Left kidney (tissue), 2 donors: ENCODE data around the gene VSIG2. TPM values are rescaled to one million over a fixed set of nuclear protein-coding genes. Genes with fewer than 3 reads are reported as not detected.

Source experiments
- DNase-seq: peaks from one replicate; pipeline ENCODE4 v3.0.0-alpha.2; 2013
- polyA plus RNA-seq: library from polyadenylated mRNA; unstranded; fragments of 120-200 nt; gene quantifications from one replicate; pipeline ENCODE4 v1.2.1, GENCODE V29; 2013; ENCODE audit not compliant: insufficient read length

VSIG2 gene
- polyA plus RNA-seq, 1 donor = 8.5 TPM

GRCh38 chr11:124748481-124749343, 3.3 kb downstream of the VSIG2 start:
- DNase-seq = no peak

DNA sequence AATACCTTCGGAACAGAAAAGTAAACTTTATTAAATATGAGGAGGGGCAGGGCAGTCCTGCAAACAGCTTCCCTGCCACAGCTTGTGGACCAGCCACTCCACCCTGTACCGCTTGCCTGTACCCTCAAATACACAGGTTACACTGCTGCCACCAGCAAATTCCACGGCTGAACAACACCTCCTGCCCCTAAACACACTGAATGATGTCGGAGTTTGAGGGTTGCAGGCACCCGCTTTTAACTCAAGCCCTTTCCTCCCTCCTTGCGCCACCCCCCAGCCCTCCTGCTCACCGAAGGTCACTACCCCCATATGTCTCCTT, 4.0 kb downstream of the VSIG2 start:
- no peak for DNase-seq

DNA sequence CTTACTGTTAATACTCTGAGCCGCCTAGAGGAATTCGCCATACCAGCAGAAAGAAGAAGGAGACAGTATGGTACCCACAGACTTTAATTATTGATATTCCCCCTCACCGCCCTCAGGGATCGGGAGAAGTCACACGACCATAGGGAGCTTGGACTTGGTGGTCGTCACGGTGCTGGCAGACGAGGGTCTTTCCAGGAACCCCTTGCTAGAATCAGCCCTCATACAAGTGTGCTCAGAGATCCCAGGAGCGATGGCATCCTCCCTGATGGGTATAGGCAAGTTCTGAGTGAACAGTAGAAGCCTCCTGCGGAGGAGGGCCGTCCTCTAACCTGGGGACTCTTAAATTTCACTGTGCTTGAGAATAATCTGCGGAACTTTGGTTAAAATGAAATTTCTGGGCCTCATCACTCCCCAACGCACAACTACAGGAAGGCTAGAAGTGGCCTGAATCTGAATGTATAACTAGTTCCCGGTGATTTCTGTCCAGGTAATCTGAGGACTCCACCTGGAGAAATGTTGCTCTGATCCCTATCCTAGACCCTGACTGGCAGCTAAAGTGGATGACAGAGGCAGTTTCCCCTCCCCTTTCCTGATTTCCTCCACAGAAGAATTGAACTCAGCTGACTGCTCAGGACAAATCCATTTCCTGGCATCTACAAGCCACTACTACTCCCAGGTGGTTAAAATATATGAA, 4.5 kb downstream of the VSIG2 start:
- no peak for DNase-seq

DNA sequence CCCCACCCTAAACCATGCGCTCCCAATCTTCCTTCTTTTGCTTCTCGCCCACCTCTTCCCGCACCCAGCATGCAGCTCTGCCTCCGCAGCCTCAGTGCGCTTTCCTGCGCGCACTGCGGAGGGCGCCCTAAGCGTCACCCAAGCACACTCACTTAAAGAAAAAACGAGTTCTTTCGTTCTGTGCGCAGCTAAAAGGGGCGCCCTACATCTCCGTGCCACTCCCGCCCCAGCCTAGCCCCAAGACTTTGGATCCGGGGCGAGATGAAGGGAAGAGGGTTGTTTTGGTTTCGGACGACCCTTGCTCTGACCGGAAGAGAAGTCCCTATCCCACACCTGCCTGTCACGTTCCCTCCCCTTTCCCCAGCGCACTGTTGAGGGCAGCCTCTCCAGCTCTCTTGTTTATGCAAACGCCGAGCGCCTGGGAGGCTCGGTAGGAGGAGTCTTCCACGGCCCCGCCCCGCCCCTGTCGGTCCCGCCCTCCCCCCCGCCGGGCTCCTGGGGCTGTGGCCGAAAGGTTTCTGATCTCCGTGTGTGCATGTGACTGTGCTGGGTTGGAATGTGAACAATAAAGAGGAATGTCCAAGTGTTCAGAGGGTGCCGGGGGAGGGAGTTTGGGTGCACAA, 5.3 kb downstream of the VSIG2 start:
- DNase-seq = peak; percentile 57

DNA sequence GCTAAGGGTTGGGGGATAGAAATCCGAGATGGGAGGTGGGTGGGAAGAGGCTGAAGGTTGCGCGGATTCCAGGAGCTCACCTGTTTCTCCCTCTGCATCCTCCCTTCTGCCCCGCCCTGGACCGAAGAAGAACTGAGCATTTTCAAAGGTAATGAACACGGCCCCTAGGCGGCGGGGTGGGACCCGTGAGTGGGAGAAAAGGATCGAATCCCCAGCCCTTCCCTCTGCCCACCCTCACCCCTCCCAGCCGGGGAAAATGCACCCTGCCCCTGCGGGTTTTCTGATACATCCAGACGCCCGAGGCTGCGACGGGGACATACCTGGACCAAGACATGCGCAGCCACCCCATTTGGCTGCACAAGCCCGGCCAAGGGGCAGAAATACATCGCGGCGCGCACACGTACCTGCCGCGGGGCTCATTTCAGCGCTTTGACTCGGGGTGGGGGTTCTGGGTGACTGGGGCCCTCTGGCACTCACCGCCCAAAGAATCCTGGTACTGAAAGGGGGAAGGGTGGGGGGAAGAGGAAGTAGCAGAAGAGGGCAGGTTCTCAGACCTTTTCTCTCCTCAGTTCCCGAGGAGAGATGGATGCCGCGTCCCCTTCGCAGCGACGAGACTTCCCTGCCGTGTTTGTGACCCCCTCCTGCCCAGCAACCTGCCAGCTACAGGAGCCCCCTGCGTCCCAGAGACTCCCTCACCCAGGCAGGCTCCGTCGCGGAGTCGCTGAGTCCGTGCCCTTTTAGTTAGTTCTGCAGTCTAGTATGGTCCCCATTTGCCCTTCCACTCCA, 6.0 kb downstream of the VSIG2 start:
- DNase-seq = no peak

- no peak for DNase-seq
These were observed 6.7 kb downstream of the VSIG2 start for GRCh38 chr11:124745270-124745834.

DNA sequence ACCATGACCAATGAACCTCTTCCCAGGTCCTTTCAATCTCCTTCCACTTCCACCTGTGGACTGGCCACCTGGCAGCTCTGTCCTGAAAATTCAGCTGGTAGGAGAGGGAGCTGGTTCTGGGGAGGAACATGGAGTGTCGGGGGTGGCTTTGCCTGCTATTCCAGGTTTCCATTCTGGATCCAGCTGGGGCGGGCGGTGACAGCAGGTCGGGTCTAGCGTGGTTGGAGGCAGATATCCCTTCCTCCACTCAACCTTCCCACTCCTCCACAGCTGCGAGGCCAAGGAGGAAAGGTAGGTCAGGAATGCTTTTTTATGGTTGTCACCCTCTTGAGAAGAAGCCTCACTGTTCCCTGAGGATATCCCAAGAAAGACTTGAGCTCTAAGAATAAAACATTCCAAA, 9.0 kb downstream of the VSIG2 start:
- DNase-seq = no peak

- no peak for DNase-seq
These were observed 9.5 kb downstream of the VSIG2 start for GRCh38 chr11:124742555-124742954.

GRCh38 chr11:124740277-124740882, 11.7 kb downstream of the VSIG2 start:
- no peak for DNase-seq

- DNase-seq = peak; percentile 94
These were observed 12.4 kb downstream of the VSIG2 start, which contains the start of gene NRGN for GRCh38 chr11:124739479-124740276. Gene NRGN, plus strand, starts transcription at chr11:124739942. Its CDS starts 143 bp downstream, at chr11:124740085.

- DNase-seq = no peak
These were observed 13.2 kb downstream of the VSIG2 start for GRCh38 chr11:124738713-124739478.

- DNase-seq = no peak
These were observed 14.3 kb downstream of the VSIG2 start for GRCh38 chr11:124737638-124738305.

GRCh38 chr11:124736736-124737135, 15.3 kb downstream of the VSIG2 start:
- DNase-seq = no peak

- DNase-seq = no peak
These were observed 19.8 kb downstream of the VSIG2 start for GRCh38 chr11:124732230-124732629.

- DNase-seq = no peak
These were observed 22.5 kb downstream of the VSIG2 start for GRCh38 chr11:124729571-124729970.

- no peak for DNase-seq
These were observed 23.9 kb downstream of the VSIG2 start for GRCh38 chr11:124728134-124728533.

DNA sequence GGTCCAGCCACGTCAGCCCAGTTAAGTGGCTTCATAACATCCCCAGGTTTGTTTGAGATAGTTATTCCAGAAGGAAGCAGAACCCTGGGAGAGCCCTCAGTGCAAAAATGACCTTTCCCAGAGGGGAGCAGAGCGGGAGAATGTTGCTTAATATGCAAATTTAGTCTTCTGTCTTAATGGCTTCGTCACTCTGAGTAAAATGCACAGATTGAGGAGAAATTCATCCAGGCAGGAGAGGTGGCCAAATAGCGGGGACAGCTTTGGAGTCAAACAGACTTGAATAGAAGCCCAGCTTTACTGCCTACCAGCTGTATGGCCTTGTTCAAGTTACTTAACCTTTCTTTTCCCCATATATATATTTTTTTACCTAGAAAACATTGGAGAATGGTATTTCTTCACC, 24.6 kb downstream of the VSIG2 start:
- no peak for DNase-seq

GRCh38 chr11:124725719-124726105, 26.3 kb downstream of the VSIG2 start:
- no peak for DNase-seq
